HG02759 (cell line): ENCODE results near the gene SKI.
"Not testable (repeated sequence)": the region's sequence is repeated elsewhere in the genome, so short reads cannot be mapped to it uniquely, and the experiment has no call there.

Experiments
- ATAC-seq: cut with Tn5 transposase; IDR thresholded peaks from one replicate; pipeline ENCODE4 v1.9.1; 2021; ENCODE audit warnings: mild to moderate bottlenecking, moderate library complexity; ENCODE audit not compliant: unreplicated experiment

SKI gene

DNA sequence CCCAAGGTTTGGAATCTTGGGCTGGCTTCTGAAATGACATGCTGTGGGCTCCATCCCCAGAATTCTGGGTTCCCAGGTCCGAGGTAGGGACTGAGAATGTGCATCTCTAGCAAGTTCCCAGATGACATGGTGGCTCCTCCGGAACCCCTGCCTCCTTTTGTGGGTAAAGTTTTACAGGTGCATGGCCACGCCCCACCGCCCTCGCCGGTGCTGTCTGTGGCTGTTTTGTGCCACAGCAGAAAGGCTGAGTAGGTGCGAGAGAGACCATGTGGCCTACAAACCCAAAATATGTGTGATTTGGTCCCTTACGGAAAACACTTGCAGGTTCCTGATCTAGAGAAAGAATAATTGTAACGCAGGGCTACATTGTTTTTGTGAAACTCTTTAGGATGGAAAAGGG lies 30.9 kb downstream of the SKI start:
- ATAC-seq: no peak

DNA sequence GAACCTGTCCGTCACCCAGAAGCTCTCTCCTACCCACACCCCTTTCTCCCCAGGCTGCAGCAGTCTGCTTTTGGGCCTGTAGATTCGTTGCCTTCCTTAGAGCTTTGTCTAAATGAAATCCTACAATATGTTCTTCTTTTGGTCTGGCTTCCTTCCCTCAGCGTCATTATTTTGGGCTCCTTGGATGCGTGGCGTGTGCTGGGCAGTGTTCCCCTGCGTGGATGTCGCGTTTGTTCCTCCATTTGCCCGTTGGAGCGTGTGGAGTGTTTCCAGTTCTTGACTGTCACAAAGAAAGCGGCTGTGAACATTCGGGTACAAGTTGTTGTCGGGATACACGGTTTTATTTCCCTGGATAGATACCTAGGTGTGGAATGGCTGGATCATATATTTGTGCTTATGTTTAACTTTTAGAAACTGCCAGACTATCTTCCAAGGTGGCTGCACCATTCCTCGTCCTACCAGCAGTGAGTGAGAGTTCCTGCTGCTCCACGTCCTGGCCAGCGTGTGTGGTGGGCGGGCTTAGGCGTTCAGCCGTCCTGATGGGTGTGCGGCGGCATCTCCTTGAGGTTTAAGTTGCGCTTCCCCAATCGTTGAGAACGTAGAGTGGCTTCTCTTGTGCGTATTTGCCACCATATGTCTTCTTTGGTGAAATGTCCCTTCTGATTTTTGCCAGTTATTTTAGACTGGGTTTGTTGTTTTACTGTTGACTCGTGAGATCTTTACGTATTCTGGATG lies 31.7 kb downstream of the SKI start:
- no peak for ATAC-seq

- not testable (repeated sequence) for ATAC-seq
Observed at GRCh38 chr1:2260470-2260869, 32.4 kb downstream of the SKI start.

- no peak for ATAC-seq
Observed at GRCh38 chr1:2260917-2261316, 32.8 kb downstream of the SKI start.

DNA sequence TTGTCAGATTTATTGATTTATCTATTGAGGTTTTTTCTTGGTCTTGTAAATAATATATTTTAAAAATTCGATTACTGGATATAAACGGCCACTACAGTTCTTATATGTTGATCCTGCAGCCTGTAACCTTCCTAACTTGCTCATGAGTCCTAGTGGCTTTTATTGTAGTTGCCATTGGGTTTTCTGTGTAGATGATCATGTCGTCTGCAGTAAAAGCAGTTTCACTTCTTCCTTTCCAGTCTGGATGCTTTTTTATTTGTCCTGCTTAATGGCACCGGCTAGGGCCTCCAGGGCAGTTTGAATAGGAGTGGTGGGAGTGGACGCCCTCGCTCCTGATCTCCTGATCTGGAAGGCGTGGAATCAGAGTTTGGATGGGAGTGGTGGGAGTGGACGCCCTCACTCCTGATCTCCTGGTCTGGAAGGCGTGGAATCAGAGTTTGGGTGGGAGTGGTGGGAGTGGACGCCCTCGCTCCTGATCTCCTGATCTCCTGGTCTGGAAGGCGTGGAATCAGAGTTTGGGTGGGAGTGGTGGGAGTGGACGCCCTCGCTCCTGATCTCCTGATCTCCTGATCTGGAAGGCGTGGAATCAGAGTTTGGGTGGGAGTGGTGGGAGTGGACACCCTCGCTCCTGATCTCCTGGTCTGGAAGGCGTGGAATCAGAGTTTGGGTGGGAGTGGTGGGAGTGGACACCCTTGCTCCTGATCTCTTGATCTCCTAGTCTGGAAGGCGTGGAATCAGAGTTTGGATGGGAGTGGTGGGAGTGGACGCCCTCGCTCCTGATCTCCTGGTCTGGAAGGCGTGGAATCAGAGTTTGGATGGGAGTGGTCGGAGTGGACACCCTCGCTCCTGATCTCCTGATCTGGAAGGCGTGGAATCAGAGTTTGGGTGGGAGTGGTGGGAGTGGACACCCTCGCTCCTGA lies 33.6 kb downstream of the SKI start:
- ATAC-seq: not testable (repeated sequence)

DNA sequence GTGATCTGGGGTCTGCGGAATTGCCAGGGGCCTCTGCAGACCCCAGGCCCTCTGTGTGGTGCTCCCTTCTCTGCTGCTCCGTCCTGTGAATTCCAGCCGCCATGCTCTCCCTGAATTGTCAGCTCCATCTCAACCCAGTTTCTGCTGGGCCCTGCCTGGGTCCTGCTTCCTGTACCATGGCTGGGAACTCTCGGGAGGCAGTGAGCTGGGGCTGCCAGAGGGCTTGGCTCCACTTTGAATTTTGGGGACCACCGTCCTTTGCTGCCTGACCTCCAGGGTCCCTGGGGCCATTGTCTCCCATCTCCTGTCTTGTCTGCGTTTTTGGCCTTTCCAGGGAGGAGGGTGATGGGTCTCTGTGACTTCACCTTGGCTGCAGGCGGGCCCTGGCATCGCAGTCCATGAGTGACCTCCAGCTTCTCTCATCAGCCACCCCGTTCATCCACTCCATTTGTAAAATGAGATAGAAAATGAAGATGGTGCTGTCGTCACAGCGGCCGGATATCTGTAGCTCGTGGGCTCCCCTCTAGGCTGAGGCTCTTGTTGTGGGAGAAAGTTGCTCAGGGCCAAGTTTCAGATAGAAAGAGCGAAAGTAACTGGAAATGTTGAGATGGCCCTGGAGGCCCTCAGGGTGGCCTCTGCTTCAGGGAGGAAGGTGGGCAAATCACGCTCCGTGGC lies 38.3 kb downstream of the SKI start:
- ATAC-seq: no peak

DNA sequence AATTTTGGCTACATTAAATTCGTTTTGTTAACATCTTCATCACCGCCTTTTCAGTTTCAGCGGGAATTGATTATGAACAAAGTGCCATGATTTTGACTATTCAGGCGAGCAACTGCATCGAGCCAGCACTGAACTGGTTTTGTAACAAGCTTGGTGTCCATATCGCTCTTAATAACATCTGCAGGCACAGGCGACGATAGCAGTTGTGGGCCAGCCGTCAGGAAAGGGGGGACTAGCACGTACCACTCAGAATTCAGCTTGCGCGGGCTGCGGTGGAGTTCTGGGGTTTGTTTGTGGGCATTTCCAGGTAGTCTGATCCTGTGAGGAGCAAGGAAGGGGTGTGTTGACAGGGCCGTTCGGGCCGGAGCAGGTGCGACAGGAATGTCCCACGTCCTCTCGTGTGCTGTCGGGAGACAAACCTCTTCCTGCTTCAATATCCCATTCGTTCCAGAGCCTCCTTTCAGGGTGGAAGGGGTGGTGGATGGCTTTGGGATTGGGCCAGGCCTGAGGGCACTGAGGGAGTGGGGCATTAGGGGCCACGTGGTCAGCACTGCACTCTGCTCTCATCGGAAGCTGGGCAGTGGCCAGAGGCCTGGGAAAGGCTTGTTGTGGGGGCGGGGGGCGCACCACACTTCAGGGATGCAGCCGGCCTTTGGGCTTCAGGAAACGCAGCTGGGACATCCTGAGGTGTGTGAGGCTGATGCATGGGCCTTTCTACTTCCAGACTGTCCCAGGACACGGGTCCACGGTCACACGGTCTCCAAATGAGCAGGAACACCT lies 39.1 kb downstream of the SKI start:
- ATAC-seq: no peak

DNA sequence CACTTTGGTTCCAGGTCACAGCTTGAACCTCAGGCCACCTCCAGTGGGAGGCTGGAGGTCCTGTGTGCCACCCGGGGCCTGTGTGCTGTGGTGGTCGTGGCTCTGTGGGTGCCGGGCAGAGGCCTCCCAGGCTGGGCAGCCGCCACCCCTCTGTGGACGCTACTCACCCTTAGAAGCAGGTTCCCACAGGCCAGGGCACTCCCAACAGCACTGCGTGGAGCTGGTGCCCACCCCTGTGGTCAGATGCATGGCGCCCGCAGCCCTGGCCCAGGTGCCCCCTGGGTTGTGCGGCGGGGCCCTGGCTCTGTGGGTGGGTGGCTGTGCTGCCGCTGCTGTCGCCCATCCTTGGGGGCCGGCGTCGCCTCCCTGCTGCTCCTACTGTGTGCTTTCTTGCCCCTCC lies 39.7 kb downstream of the SKI start:
- no peak for ATAC-seq

GRCh38 chr1:2268285-2269056 lies 40.4 kb downstream of the SKI start:
- no peak for ATAC-seq

DNA sequence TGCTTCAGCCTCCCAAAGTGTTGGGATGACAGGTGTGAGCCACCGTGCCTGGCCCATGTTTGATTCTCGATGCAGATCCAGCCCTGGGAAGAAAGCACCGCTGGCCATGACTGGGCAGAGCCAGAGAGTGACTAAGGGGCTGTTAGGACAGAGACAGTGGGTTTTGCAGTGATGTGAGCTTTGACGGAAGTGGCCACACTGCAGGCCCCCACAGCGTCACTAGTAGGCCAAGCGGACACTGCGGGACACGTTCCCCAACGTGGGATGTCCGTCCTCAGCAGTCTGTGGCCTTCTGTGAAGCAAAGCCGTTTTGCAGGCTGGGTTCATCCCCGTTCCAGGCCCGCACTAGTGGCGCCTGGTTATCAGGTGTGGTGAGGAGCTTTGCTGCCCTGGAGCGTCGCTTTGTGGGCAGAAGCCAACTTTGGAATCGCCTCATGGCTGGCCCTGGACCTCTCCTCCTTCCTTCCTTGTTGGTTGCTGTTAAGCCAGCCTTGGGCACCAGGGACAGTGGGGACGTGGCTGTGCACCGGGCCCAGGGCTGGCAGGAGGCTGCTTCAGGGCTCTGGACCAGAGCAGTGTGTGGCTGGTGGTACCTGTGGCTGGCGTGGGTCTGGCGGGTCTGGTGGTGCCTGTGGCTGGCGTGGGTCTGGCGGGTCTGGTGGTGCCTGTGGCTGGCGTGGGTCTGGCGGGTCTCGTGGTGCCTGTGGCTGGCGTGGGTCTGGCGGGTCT lies 41.2 kb downstream of the SKI start:
- no peak for ATAC-seq

- ATAC-seq: no peak
Observed at GRCh38 chr1:2269922-2270259, 41.8 kb downstream of the SKI start.

DNA sequence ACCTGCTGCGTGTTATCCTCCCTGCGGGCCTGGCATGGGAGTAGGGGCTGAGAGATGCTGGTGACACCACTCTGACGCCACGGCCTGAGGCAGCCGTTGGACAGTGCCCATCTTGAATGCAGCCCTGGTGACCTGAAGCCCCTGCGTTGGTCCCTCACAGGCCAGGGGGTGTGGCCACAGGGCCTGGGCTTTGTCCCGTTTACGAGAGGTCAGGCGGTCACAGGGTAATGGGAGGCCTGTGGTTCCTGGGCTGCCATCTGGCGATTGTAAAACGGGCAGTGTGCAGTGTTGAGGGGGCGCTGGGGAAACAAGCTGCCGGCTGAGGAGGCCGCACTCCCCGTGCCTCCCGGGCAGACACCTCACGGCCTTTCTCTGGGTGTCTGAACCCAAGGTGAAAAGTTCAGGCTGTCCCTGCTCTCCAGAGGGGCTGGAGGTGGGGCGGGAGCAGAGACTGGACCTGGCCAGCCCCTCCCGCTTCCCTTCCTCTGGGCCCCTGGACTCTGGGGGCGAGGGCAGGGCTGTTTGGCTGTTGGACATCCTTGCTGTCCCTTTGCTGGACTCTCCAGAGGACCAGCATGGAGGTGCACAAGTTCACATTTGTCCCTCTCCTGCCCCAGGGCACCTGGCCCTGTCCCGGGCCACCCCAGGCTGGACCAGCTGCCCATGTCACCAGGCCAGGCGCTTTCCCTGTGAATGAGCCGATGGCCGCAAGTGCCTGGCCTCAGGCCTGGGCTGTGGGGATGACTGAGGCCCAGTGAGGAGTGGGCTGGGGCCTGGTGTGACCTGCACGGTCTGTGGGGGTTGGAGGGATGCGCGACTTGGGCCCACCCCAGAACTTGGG lies 42.4 kb downstream of the SKI start:
- ATAC-seq: no peak

DNA sequence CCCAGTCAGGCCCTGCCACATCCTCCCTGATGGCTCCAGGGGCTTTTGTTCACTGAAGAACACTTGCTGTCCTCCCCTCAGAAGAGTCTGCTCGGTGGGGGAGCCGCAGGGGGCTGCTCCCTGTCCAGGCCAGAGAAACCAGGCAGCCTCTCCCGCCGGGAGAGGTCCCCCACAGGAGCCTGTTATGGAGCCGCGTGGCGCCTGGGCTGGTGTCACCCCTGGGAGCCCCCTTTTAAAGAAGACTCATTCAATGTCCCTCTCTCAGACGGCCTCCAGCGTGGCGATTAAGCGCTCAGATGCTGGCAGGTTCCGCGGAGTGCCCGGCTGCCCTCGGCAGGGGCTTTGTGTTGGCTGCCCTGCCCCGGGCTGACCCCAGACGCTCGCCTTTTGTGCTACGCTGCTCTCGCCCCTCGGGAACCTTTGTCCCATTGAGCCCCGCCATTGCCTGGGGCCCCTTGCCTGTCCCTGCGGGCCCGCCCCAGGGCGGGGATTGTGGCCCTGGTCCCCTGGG lies 43.1 kb downstream of the SKI start:
- no peak for ATAC-seq

DNA sequence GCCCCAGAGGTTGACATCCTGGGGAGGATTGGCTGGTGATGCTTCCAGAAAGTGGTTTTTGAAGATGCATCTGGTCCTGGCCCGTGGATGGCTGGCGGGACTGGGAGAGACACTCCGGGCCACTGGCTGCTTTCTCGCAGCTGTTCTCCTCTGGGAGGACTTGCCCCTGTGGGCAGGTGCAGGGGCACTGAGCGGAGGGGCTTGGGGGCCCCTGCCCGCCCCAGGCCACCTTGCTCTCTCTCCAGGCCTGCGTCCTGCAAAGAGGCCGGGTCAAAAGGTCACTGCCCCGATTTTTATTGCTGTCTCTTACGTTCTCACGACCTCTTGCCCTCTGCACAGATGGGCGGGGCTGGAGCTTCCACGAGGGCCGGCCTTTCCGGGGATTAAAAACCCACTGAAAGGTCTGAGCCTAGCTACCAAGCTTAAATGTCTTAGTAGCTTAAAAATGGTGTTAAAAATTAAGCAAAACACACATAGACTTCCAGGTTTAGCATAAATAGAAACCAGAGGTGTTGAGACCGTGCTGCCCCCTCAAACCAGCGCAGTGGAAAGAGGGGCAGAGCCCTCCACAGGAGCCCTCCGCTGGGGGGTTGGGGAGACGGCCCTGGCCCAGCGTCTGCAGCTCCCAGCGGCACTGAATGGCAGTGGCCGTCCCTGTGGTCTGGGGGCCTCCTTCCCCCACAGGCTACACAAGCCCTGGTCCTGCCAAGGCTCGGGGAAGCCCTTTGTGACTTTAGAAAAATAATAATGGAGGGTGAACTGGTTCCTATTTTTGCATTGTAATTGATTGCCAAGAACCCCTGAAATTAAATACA lies 43.9 kb downstream of the SKI start:
- no peak for ATAC-seq

DNA sequence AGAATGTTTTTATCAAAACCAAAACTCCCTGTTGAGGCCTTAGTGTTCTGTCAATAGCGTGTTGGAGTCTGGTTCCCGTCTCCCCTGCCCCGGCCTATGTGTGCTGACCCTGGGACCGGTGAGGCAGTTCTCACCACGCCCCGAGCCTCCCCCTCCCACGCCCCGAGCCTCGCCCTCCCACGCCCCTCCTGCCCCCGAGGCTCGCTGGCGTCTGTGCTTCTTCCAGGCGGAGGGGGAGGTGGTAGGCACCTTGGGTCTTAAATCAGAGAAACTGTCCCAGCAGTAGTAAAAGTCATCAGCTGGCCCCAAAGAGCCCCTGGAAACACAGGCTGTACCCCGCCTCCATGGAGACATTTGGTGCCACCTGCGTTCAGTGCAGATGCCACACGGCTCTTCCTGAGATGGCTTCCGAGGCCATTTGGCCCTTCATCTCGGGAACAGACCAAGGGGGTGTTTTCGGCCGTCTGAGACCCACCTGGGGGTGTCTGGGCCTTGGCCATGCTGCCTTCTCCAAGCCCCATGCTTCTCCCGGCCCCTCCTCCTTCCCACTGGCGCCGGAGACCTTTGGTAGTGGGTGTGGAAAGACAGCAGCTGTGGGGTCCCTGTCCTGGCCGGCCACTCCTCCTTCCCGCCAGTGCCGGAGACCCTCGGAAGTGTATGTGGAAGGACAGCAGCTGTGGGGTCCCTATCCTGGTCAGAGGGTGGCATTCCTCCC lies 44.7 kb downstream of the SKI start:
- ATAC-seq: no peak

- no peak for ATAC-seq
Observed at GRCh38 chr1:2273401-2274090, 45.4 kb downstream of the SKI start.
